B cell (primary cell): Measurements from ENCODE around the gene RGS7. TPM values are rescaled to one million over a fixed set of nuclear protein-coding genes. Genes with fewer than 3 reads are reported as not detected.

Experiments used
- ATAC-seq: fragments of 200-7000 bp; cut with Tn5 transposase; one replicate; pipeline ENCODE4 v1.10.0; 2021; ENCODE audit warnings: low read depth, mild to moderate bottlenecking, moderate number of reproducible peaks, moderate library complexity
- CTCF ChIA-PET: fragments of 350-600 bp; sonication (Branson Sonifier 250); formaldehyde crosslinking; loops from one replicate; lab custom pipeline; 2021; ENCODE audit warnings: antibody characterized with exemption, inconsistent platforms; lab: Charles Lee
- POLR2A ChIA-PET: fragments of 350-600 bp; sonication (Branson Sonifier 250); formaldehyde crosslinking; loops from one replicate; lab custom pipeline; 2021; ENCODE audit warnings: antibody characterized with exemption; lab: Charles Lee
- DNase-seq: peaks from one replicate; pipeline ENCODE4 v3.0.0; 2013
- H2AFZ ChIP-seq: 2 replicates; pipeline ENCODE4 v1.6.1; 2012; ENCODE audit warnings: mild to moderate bottlenecking, low read depth, low read length; ENCODE audit not compliant: insufficient read depth, poor library complexity, severe bottlenecking
- H3K27ac ChIP-seq, 2 donors: 1 replicate in 1 of 2; 2 replicates in 1 of 2; pipeline ENCODE4 v1.5.1; 2012 to 2013; ENCODE audit warnings: low read length in 2 of 2, mild to moderate bottlenecking in 2 of 2, moderate library complexity in 1 of 2
- H3K27me3 ChIP-seq, 4 experiments: fragments of 200-600 bp in 1 of 4; sonication (generic) in 1 of 4; replicated peaks in 1 of 4; 1 replicate in 2 of 4; 2 replicates in 2 of 4; pipeline versions ENCODE4 v1.6.1 to v1.7.0; 2013 to 2016; ENCODE audit warnings: low read length in 3 of 4, mild to moderate bottlenecking in 2 of 4, mixed read lengths in 1 of 4, moderate library complexity in 1 of 4; ENCODE audit not compliant: insufficient read depth in 4 of 4, control insufficient read depth in 3 of 4; ENCODE audit errors: control extremely low read depth in 1 of 4
- H3K36me3 ChIP-seq, 2 experiments: replicated peaks in 1 of 2; 1 replicate in 1 of 2; 2 replicates in 1 of 2; pipeline versions ENCODE4 v1.6.1 to v1.7.1; 2013; ENCODE audit warnings: low read length in 1 of 2; ENCODE audit not compliant: insufficient read depth in 2 of 2, control insufficient read depth in 1 of 2; ENCODE audit errors: control extremely low read depth in 1 of 2, extremely low read depth in 1 of 2
- H3K4me1 ChIP-seq, 2 donors: fragments of 200-600 bp in 1 of 2; sonication (generic) in 1 of 2; 1 replicate in 1 of 2; 2 replicates in 1 of 2; pipeline versions ENCODE4 v1.5.1 to v1.6.1; 2013 to 2017; ENCODE audit warnings: low read length in 2 of 2; ENCODE audit not compliant: control insufficient read depth in 2 of 2, insufficient read depth in 2 of 2
- H3K4me2 ChIP-seq: replicated peaks from 2 replicates; pipeline ENCODE3; 2012; ENCODE audit warnings: mild to moderate bottlenecking, low read depth, low read length; ENCODE audit not compliant: poor library complexity, severe bottlenecking
- H3K4me3 ChIP-seq, 5 experiments: fragments of 200-600 bp in 1 of 5; sonication (generic) in 1 of 5; 1 replicate in 3 of 5; 2 replicates in 2 of 5; pipeline versions ENCODE4 v1.5.1 to v1.7.0; 2011 to 2016; ENCODE audit warnings: low read length in 4 of 5, mild to moderate bottlenecking in 4 of 5, low read depth in 2 of 5, control low read depth in 1 of 5, moderate library complexity in 1 of 5; ENCODE audit not compliant: insufficient read depth in 1 of 5; ENCODE audit errors: control extremely low read depth in 1 of 5, extremely low read depth in 1 of 5
- H3K79me2 ChIP-seq: fragments of 200-600 bp; sonication (generic); one replicate; pipeline ENCODE4 v1.6.0; 2016; ENCODE audit warnings: low read length; ENCODE audit not compliant: control insufficient read depth, insufficient read depth
- H3K9ac ChIP-seq: fragments of 200-600 bp; sonication (generic); 2 replicates; pipeline ENCODE4 v1.6.1; 2017; ENCODE audit warnings: mild to moderate bottlenecking, low read length, moderate library complexity
- H3K9me3 ChIP-seq, 3 donors: one replicate each; pipeline versions ENCODE4 v1.6.1 to v1.7.1; 2013; ENCODE audit warnings: low read length in 2 of 3; ENCODE audit not compliant: control insufficient read depth in 2 of 3, insufficient read depth in 1 of 3; ENCODE audit errors: control extremely low read depth in 1 of 3
- H4K20me1 ChIP-seq: 2 replicates; pipeline ENCODE4 v1.6.0; 2012; ENCODE audit warnings: mild to moderate bottlenecking, low read length; ENCODE audit not compliant: insufficient read depth, control insufficient read depth, poor library complexity, severe bottlenecking
- H3K27ac Mint-ChIP-seq: one replicate; pipeline ENCODE4 v1.8.0; 2021; ENCODE audit warnings: mixed read lengths
- H3K27me3 Mint-ChIP-seq: one replicate; pipeline ENCODE4 v1.8.0; 2021; ENCODE audit warnings: mixed read lengths
- H3K4me1 Mint-ChIP-seq: one replicate; pipeline ENCODE4 v1.8.0; 2021; ENCODE audit warnings: mixed read lengths
- H3K4me3 Mint-ChIP-seq: one replicate; pipeline ENCODE4 v1.8.0; 2021; ENCODE audit warnings: mixed read lengths
- H3K9me3 Mint-ChIP-seq: one replicate; pipeline ENCODE4 v1.8.0; 2022; ENCODE audit warnings: mixed read lengths; ENCODE audit not compliant: insufficient read depth
- CTCF ChIP-seq: fragments of 200-600 bp; IDR thresholded peaks from one replicate; pipeline ENCODE4 v1.8.0; 2022; ENCODE audit warnings: antibody characterized with exemption, mild to moderate bottlenecking
- EZH2 ChIP-seq: IDR thresholded peaks from 2 replicates; pipeline ENCODE4 v1.6.1; 2012; ENCODE audit warnings: borderline replicate concordance, low read depth, mild to moderate bottlenecking, moderate library complexity, low read length; ENCODE audit not compliant: insufficient read depth, poor library complexity, severe bottlenecking
- WGBS: methylation state at CpG from one replicate; pipeline ENCODE4 v1.1.5; 2013; ENCODE audit warnings: missing lambda C conversion rate; ENCODE audit not compliant: insufficient coverage; 5-methylcytosine and 5-hydroxymethylcytosine counted together
- intact Hi-C: fragments of 100-400 bp; cut with micrococcal nuclease; formaldehyde crosslinking; loops from one replicate; pipeline ENCODE4 v1.10.0; 2022
- polyA plus RNA-seq: library from polyadenylated mRNA; depleted of rRNA; stranded (reverse); fragments of >200 nt; gene quantifications from 2 replicates; pipeline ENCODE4 v1.2.3, GENCODE V29; 2012
- total RNA-seq, 2 donors: library from RNA; stranded (reverse); fragments of 120-200 nt in 1 of 2; gene quantifications; 1 replicate in 1 of 2; 2 replicates in 1 of 2; pipeline versions ENCODE4 v1.2.3 to v1.2.4, GENCODE V29; 2013 to 2022

Gene RGS7
- total and polyA plus RNA-seq, 2 donors (not counting 1 experiment from before 2014, with no cell fraction given) = 0.15 to 1.8 TPM

- CTCF ChIA-PET = interaction anchor here (0.6 kb wide), 1 partner anchor 154 kb away, joined by 3 read pairs; no protein-coding TSS in a partner anchor
- Mint-ChIP-seq H3K4me3 (no peak overlapping the region), H3K27me3 (no peaks in the 10 kb centered on the region), H3K27ac (no peak overlapping the region), H3K9me3 (peaks cover 12% of the 10 kb centered on the region), H3K4me1 (no peaks in the 10 kb centered on the region)
- Histone ChIP-seq H4K20me1 (no peaks in the 10 kb centered on the region), H3K36me3 (no peaks in the 10 kb centered on the region), H3K9ac (no peak overlapping the region), H3K4me3 (no peak overlapping the region), H3K9me3 (peaks cover 0 to 6% (median 0%) of the 10 kb centered on the region in 3 donors), H3K27ac (no peak overlapping the region), H3K4me2 (no peak overlapping the region), H3K27me3 (no peaks in the 10 kb centered on the region), H2AFZ (no peak overlapping the region), H3K79me2 (no peaks in the 10 kb centered on the region), H3K4me1 (no peaks in the 10 kb centered on the region)
- DNase-seq (no peak), ATAC-seq (no peak)
- 83% methylated on average over 1 of the region's 5 CpGs for WGBS
- TF ChIP-seq EZH2 (no peak), CTCF (no peak)
- intact Hi-C loops = no loop called here
- POLR2A ChIA-PET = no interaction called here
Observed at GRCh38 chr1:241275981-241276380, 81.0 kb downstream of the RGS7 start.

- H3K36me3 ChIP-seq = no peaks in the 10 kb centered on the region
- intact Hi-C loops = no loop called here
- H3K9me3 ChIP-seq = peaks cover 0 to 6% (median 0%) of the 10 kb centered on the region in 3 donors
- no peak overlapping the region for H3K27ac ChIP-seq
- H3K4me2 ChIP-seq = no peak overlapping the region
- H2AFZ ChIP-seq = no peak overlapping the region
- no peaks in the 10 kb centered on the region for H3K79me2 ChIP-seq
- POLR2A ChIA-PET = no interaction called here
- H3K4me1 Mint-ChIP-seq = no peaks in the 10 kb centered on the region
- DNase-seq (no peak), ATAC-seq (no peak)
- TF ChIP-seq EZH2 (no peak), CTCF (no peak)
- no CpG with 5 or more reads among the region's 5 CpGs for WGBS
- H4K20me1 ChIP-seq = no peaks in the 10 kb centered on the region
- no peak overlapping the region for H3K4me3 Mint-ChIP-seq
- H3K4me3 ChIP-seq = no peak overlapping the region
- H3K27me3 ChIP-seq = no peaks in the 10 kb centered on the region
- peaks cover 12% of the 10 kb centered on the region for H3K9me3 Mint-ChIP-seq
- H3K9ac ChIP-seq = no peak overlapping the region
- no peaks in the 10 kb centered on the region for H3K4me1 ChIP-seq
- H3K27ac Mint-ChIP-seq = no peak overlapping the region
- CTCF ChIA-PET = no interaction called here
- H3K27me3 Mint-ChIP-seq = no peaks in the 10 kb centered on the region
Observed at GRCh38 chr1:241275226-241275625, 81.8 kb downstream of the RGS7 start.
